IMR-90 (cell line): ENCODE data around the gene TCF7. TPM values are rescaled to one million over a fixed set of nuclear protein-coding genes. Genes with fewer than 3 reads are reported as not detected.
A peak's percentile ranks its signal among the peaks of the same experiment; 100 is the strongest.

Experiments
- ATAC-seq: fragments of 200-7000 bp; cut with Tn5 transposase; 2 replicates; pipeline ENCODE4 v1.9.1; 2020; ENCODE audit warnings: low read depth, mild to moderate bottlenecking, moderate library complexity
- BruUV-seq: library from RNA; stranded (reverse); fragments of 400-500 nt; replicated peaks from 2 replicates; lab custom pipeline; 2021; lab: Mats Ljungman, UMichigan
- CTCF ChIA-PET: fragments of 300-600 bp; formaldehyde crosslinking; extraction: SDS; loops from one replicate; lab custom pipeline; 2021; ENCODE audit warnings: antibody characterized with exemption; lab: Yijun Ruan, JAX
- POLR2A ChIA-PET: fragments of 300-600 bp; sonication (Branson Sonifier 250); formaldehyde crosslinking; loops from one replicate; lab custom pipeline; 2022; ENCODE audit warnings: antibody characterized with exemption; ENCODE audit not compliant: unreplicated experiment; lab: Charles Lee
- DNase-seq: peaks from one replicate; pipeline ENCODE4 v3.0.0; 2013
- H2AFZ ChIP-seq: replicated peaks from 2 replicates; pipeline ENCODE3; 2013; ENCODE audit warnings: low read length, mild to moderate bottlenecking; ENCODE audit not compliant: poor library complexity
- H2AK5ac ChIP-seq: 2 replicates; pipeline ENCODE4 v1.6.1; 2013; ENCODE audit warnings: low read depth, low read length, inconsistent platforms
- H2AK9ac ChIP-seq: replicated peaks from 2 replicates; pipeline ENCODE3; 2013; ENCODE audit warnings: mild to moderate bottlenecking, low read depth, low read length, moderate library complexity; ENCODE audit not compliant: poor library complexity
- H2BK120ac ChIP-seq: 2 replicates; pipeline ENCODE4 v1.6.1; 2013; ENCODE audit warnings: low read depth, low read length, inconsistent platforms
- H2BK15ac ChIP-seq: 3 replicates; pipeline ENCODE4 v1.6.1; 2013; ENCODE audit warnings: low read depth, low read length, inconsistent platforms
- H2BK20ac ChIP-seq: 2 replicates; pipeline ENCODE4 v1.6.1; 2013; ENCODE audit warnings: low read depth, mild to moderate bottlenecking, inconsistent platforms, low read length, moderate library complexity
- H2BK5ac ChIP-seq: 2 replicates; pipeline ENCODE4 v1.6.1; 2013; ENCODE audit warnings: mild to moderate bottlenecking, low read depth, low read length, inconsistent platforms; ENCODE audit not compliant: poor library complexity, severe bottlenecking
- H3K14ac ChIP-seq: replicated peaks from 2 replicates; pipeline ENCODE4 v1.6.1; 2013; ENCODE audit warnings: low read depth, low read length, inconsistent platforms
- H3K18ac ChIP-seq: 2 replicates; pipeline ENCODE4 v1.6.1; 2013; ENCODE audit warnings: low read depth, low read length, control low read depth
- H3K23ac ChIP-seq: 2 replicates; pipeline ENCODE4 v1.6.1; 2013; ENCODE audit warnings: low read depth, low read length, inconsistent platforms
- H3K27ac ChIP-seq: 2 replicates; pipeline ENCODE4 v1.5.1; 2013; ENCODE audit warnings: mild to moderate bottlenecking, control low read depth, low read length; ENCODE audit not compliant: insufficient read depth
- H3K27me3 ChIP-seq: 2 replicates; pipeline ENCODE4 v1.6.1; 2013; ENCODE audit warnings: low read length; ENCODE audit not compliant: control insufficient read depth, insufficient read depth
- H3K36me3 ChIP-seq: 2 replicates; pipeline ENCODE4 v1.6.1; 2013; ENCODE audit warnings: low read length, mixed read lengths; ENCODE audit not compliant: control insufficient read depth, insufficient read depth
- H3K4ac ChIP-seq: 2 replicates; pipeline ENCODE4 v1.6.1; 2013; ENCODE audit warnings: low read depth, low read length, inconsistent platforms
- H3K4me1 ChIP-seq: 2 replicates; pipeline ENCODE4 v1.6.1; 2013; ENCODE audit warnings: low read length, mixed read lengths; ENCODE audit not compliant: control insufficient read depth, insufficient read depth
- H3K4me2 ChIP-seq: 2 replicates; pipeline ENCODE4 v1.6.1; 2013; ENCODE audit warnings: low read depth, mild to moderate bottlenecking, control low read depth, low read length, moderate library complexity
- H3K4me3 ChIP-seq: 2 replicates; pipeline ENCODE4 v1.5.1; 2013; ENCODE audit warnings: low read depth, mild to moderate bottlenecking, control low read depth, low read length, moderate library complexity; ENCODE audit not compliant: insufficient read depth
- H3K56ac ChIP-seq: 2 replicates; pipeline ENCODE4 v1.6.1; 2013; ENCODE audit warnings: low read length, inconsistent platforms; ENCODE audit not compliant: insufficient read depth; ENCODE audit errors: extremely low read depth
- H3K79me1 ChIP-seq, 2 experiments: 2 replicates each; pipeline ENCODE4 v1.6.1; 2013; ENCODE audit warnings: low read length in 2 of 2, inconsistent platforms in 1 of 2, low read depth in 1 of 2
- H3K9ac ChIP-seq: 2 replicates; pipeline ENCODE4 v1.6.1; 2013; ENCODE audit warnings: low read depth, low read length, control low read depth
- H3K9me1 ChIP-seq: 2 replicates; pipeline ENCODE4 v1.6.1; 2013; ENCODE audit warnings: low read length, inconsistent platforms; ENCODE audit not compliant: insufficient read depth
- H3K9me3 ChIP-seq: 2 replicates; pipeline ENCODE4 v1.6.1; 2013; ENCODE audit warnings: low read length; ENCODE audit not compliant: control insufficient read depth, insufficient read depth
- H4K20me1 ChIP-seq: 2 replicates; pipeline ENCODE4 v1.6.1; 2013; ENCODE audit warnings: low read length, inconsistent platforms; ENCODE audit not compliant: insufficient read depth
- H4K5ac ChIP-seq: 2 replicates; pipeline ENCODE4 v1.6.1; 2013; ENCODE audit warnings: mild to moderate bottlenecking, low read depth, low read length, control low read depth
- H4K8ac ChIP-seq, 2 experiments: 2 replicates each; pipeline ENCODE4 v1.6.1; 2013; ENCODE audit warnings: low read depth in 2 of 2, low read length in 2 of 2, control low read depth in 1 of 2, inconsistent platforms in 1 of 2
- H4K91ac ChIP-seq: 2 replicates; pipeline ENCODE4 v1.6.1; 2013; ENCODE audit warnings: low read depth, low read length, inconsistent platforms; ENCODE audit not compliant: insufficient read depth
- BHLHE40 ChIP-seq: fragments of 150-350 bp; IDR thresholded peaks from 2 replicates; pipeline ENCODE4 v1.6.1; 2016; ENCODE audit warnings: mild to moderate bottlenecking, low read depth, low read length
- CEBPB ChIP-seq: IDR thresholded peaks from 2 replicates; pipeline ENCODE4 v1.6.1; 2012; ENCODE audit warnings: low read depth, low read length, improper control_type of control experiment
- CHD1 ChIP-seq: IDR thresholded peaks from 2 replicates; pipeline ENCODE4 v1.6.1; 2012; ENCODE audit warnings: low read depth, low read length, improper control_type of control experiment
- FOS ChIP-seq: fragments of 150-350 bp; IDR thresholded peaks from 2 replicates; pipeline ENCODE4 v1.6.1; 2016; ENCODE audit warnings: low read depth, low read length
- MAFK ChIP-seq: IDR thresholded peaks from 2 replicates; pipeline ENCODE4 v1.6.1; 2012; ENCODE audit warnings: low read depth, low read length, improper control_type of control experiment
- MAZ ChIP-seq: IDR thresholded peaks from 2 replicates; pipeline ENCODE4 v1.6.1; 2012; ENCODE audit warnings: low read depth, mild to moderate bottlenecking, low read length, improper control_type of control experiment, moderate library complexity, borderline replicate concordance
- MXI1 ChIP-seq: IDR thresholded peaks from 2 replicates; pipeline ENCODE4 v1.6.1; 2012; ENCODE audit warnings: low read depth, mild to moderate bottlenecking, low read length, moderate library complexity, borderline replicate concordance
- NFE2L2 ChIP-seq: fragments of 150-350 bp; IDR thresholded peaks from 2 replicates; pipeline ENCODE4 v1.6.1; 2016; ENCODE audit warnings: low read depth, mild to moderate bottlenecking, low read length
- RAD21 ChIP-seq: IDR thresholded peaks from 2 replicates; pipeline ENCODE4 v1.6.1; 2012; ENCODE audit warnings: low read length, improper control_type of control experiment
- RCOR1 ChIP-seq: IDR thresholded peaks from 2 replicates; pipeline ENCODE4 v1.6.1; 2012; ENCODE audit warnings: mild to moderate bottlenecking, low read length, improper control_type of control experiment; ENCODE audit not compliant: insufficient replicate concordance
- WGBS, 2 experiments: methylation state at CpG; one replicate each; pipeline versions ENCODE4 v1.1.5 to v1.1.7; 2013; ENCODE audit warnings: missing lambda C conversion rate in 2 of 2; ENCODE audit not compliant: insufficient read length in 1 of 2; ENCODE audit errors: extremely low coverage in 2 of 2; 5-methylcytosine and 5-hydroxymethylcytosine counted together
- dilution Hi-C: fragments of 300-500 bp; cut with HindIII; formaldehyde crosslinking; loops from one replicate; pipeline ENCODE4 v1.14.3; 2018; ENCODE audit warnings: low sequenced_read_pairs; ENCODE audit not compliant: unreplicated experiment
- in situ Hi-C: fragments of 300-500 bp; cut with MboI; formaldehyde crosslinking; loops from 3 replicates; pipeline ENCODE4 v1.14.3; 2019; ENCODE audit warnings: low sequenced_read_pairs, inconsistent platforms, mixed read lengths
- intact Hi-C: fragments of 100-400 bp; cut with micrococcal nuclease; formaldehyde crosslinking; loops from 2 replicates; pipeline ENCODE4 v1.10.0; 2022
- polyA plus RNA-seq, 3 experiments: library from polyadenylated mRNA; depleted of rRNA; stranded (reverse); fragments of >200 nt; gene quantifications; 2 replicates each; pipeline ENCODE4 v1.2.3, GENCODE V29; 2012; ENCODE audit warnings: low replicate concordance in 1 of 3
- total RNA-seq: library from RNA; depleted of rRNA; stranded (reverse); fragments of >200 nt; gene quantifications from 2 replicates; pipeline ENCODE4 v1.2.3, GENCODE V29; 2012
- TF ChIP-seq, protein P1 (sequence below): fragments of 150-350 bp; IDR thresholded peaks from 2 replicates; pipeline ENCODE4 v1.6.1; 2017; ENCODE audit warnings: mild to moderate bottlenecking, antibody characterized with exemption, low read length, low read depth

Gene TCF7
- total and polyA plus RNA-seq, 2 of the 4 experiments (the other 2 are of a cell fraction), result 1.3 to 3.4 TPM

DNA sequence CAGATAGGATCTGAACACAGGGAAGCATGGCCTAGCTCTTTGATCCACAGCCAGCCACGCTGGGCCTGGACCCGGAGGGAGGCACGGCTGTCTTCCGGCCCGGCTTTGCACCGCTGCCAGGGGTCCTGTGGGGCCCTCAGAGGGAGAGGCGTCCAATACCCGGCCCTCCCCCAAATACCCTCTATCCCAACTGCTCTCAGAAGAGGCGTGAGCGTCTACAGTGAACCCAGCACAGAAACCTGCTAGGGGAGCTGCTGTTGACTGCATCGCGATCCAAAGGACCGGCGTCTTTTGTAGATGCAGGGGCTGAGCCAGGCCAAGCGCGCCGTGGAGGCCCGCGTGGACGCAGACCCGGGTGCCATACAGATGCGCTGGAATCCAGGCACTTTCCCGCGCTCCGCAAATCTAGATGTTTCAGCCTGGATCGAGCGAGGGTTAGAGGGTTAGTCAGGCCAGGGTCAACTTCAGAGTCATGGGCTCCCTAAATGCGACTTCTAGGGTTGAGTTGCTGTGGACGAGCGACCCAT lies 1.1 kb upstream of the TCF7 start:
- Histone ChIP-seq H3K9ac (no peak overlapping the region), H3K9me3 (no peaks in the 10 kb centered on the region), H2BK15ac (no peak overlapping the region), H3K36me3 (no peaks in the 10 kb centered on the region), H3K27ac (no peak overlapping the region), H2BK20ac (no peak overlapping the region), H3K14ac (no peak overlapping the region), H2AK5ac (no peak overlapping the region), H3K56ac (no peak overlapping the region), H3K79me1 (no peaks in the 10 kb centered on the region), H4K5ac (no peak overlapping the region), H2BK5ac (no peak overlapping the region), H2BK120ac (no peak overlapping the region), H3K18ac (no peak overlapping the region), H3K4me2 (no peak overlapping the region), H3K4ac (no peak overlapping the region), H3K4me1 (no peaks in the 10 kb centered on the region), H4K91ac (no peak overlapping the region), H4K20me1 (peaks cover 3% of the 10 kb centered on the region; the same call in 1 of the 2 replicates), H3K9me1 (no peaks in the 10 kb centered on the region), H2AK9ac (no peak overlapping the region), H2AFZ (peak overlapping the region; percentile 19), H4K8ac (no peak overlapping the region), H3K27me3 (peaks cover 7% of the 10 kb centered on the region; the same call in 1 of the 2 replicates), H3K4me3 (no peak overlapping the region), H3K23ac (no peak overlapping the region)
- dilution Hi-C loops, result no loop called here
- in situ Hi-C loops, result no loop called here
- ChIA-PET POLR2A (no interaction called here), CTCF (interaction anchor here (0.8 to 1.0 kb wide), 2 partner anchors 11 to 74 kb away, joined by 4 read pairs; no protein-coding TSS in a partner anchor)
- no peak for TF ChIP-seq MAZ
- no peak for TF ChIP-seq MAFK
- TF ChIP-seq BHLHE40, result no peak
- TF ChIP-seq FOS, result no peak
- no peak for TF ChIP-seq RCOR1
- TF ChIP-seq RAD21, result no peak
- TF ChIP-seq NFE2L2, result no peak
- no peak for TF ChIP-seq CEBPB
- no peak for TF ChIP-seq MXI1
- TF ChIP-seq, protein P1, sequence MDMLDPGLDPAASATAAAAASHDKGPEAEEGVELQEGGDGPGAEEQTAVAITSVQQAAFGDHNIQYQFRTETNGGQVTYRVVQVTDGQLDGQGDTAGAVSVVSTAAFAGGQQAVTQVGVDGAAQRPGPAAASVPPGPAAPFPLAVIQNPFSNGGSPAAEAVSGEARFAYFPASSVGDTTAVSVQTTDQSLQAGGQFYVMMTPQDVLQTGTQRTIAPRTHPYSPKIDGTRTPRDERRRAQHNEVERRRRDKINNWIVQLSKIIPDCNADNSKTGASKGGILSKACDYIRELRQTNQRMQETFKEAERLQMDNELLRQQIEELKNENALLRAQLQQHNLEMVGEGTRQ, result no peak
- no peak for TF ChIP-seq CHD1
- intact Hi-C loops, result no loop called here
- ATAC-seq, result no peak
- BruUV-seq, result no TSS peak
- 51% methylated on average over 13 of the region's 30 CpGs; no CpG with 5 or more reads in 1 of the 2 experiments for WGBS, 2 experiments
- DNase-seq, result no peak
